Adrenal gland (tissue), 5 donors: ENCODE data around the gene DPPA4.

ENCODE experiments used
- POLR2A ChIP-seq, 2 donors: fragments of 450-650 bp; IDR thresholded peaks; one replicate each; pipeline ENCODE4 v1.6.1; 2017; ENCODE audit warnings: antibody characterized with exemption in 2 of 2, mild to moderate bottlenecking in 2 of 2, moderate library complexity in 1 of 2
- TF ChIP-seq, protein P1 (sequence below), 6 experiments: fragments of 450-650 bp in 4 of 6; fragments of 200-600 bp in 2 of 6; sonication (generic) in 1 of 6; IDR thresholded peaks; 1 replicate in 5 of 6; 2 replicates in 1 of 6; pipeline versions ENCODE4 v1.5.1 to v1.8.0; 2016 to 2021; ENCODE audit warnings: antibody characterized with exemption in 6 of 6, mild to moderate bottlenecking in 2 of 6, moderate library complexity in 1 of 6
- donor health status: DM: no; HTN: no; CAD: no.

DNA sequence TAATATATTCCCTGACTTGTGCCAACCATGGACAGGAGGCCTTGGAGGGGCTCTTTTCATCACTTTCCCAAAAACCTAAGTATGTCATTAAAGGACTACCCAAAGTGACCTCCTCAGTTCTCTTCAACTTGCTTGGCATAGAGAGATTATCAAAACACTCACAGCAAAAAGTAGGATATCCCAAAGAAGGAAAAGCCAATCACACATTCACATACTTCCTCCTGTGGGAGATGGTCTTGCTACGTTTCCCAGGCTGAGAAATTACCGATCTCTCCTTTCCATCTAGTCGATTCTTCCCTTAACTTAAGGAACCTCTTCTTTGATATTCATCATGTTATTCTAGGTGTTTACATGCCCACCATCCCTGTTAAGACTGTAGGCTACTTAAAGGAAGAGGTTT is 9.1 kb downstream of the DPPA4 start:
- TF ChIP-seq, protein P1, sequence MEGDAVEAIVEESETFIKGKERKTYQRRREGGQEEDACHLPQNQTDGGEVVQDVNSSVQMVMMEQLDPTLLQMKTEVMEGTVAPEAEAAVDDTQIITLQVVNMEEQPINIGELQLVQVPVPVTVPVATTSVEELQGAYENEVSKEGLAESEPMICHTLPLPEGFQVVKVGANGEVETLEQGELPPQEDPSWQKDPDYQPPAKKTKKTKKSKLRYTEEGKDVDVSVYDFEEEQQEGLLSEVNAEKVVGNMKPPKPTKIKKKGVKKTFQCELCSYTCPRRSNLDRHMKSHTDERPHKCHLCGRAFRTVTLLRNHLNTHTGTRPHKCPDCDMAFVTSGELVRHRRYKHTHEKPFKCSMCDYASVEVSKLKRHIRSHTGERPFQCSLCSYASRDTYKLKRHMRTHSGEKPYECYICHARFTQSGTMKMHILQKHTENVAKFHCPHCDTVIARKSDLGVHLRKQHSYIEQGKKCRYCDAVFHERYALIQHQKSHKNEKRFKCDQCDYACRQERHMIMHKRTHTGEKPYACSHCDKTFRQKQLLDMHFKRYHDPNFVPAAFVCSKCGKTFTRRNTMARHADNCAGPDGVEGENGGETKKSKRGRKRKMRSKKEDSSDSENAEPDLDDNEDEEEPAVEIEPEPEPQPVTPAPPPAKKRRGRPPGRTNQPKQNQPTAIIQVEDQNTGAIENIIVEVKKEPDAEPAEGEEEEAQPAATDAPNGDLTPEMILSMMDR (IDR thresholded peaks at IDR 0.05) = no peak
- no peak for TF ChIP-seq POLR2A (IDR thresholded peaks at IDR 0.05)
